Astrocyte of the cerebellum (primary cell): ENCODE results near the gene IKZF3.
"Not testable (repeated sequence)": the region's sequence is repeated elsewhere in the genome, so short reads cannot be mapped to it uniquely, and the experiment has no call there.

ENCODE experiments used
- DNase-seq: peaks from one replicate; pipeline ENCODE4 v3.0.0-alpha.2; 2011; ENCODE audit warnings: low read depth
- H3K4me3 ChIP-seq: 2 replicates; pipeline ENCODE4 v1.5.1; 2011; ENCODE audit warnings: mild to moderate bottlenecking, low read depth, low read length, moderate library complexity
- CTCF ChIP-seq: IDR thresholded peaks from 2 replicates; pipeline ENCODE4 v1.5.1; 2012; ENCODE audit warnings: low read length, low read depth, moderate library complexity, mild to moderate bottlenecking; ENCODE audit errors: missing control alignments
- in situ Hi-C: cut with HindIII; loops from 2 replicates; pipeline ENCODE4 v1.10.0; 2017; ENCODE audit warnings: low sequenced_read_pairs

IKZF3 gene

DNA sequence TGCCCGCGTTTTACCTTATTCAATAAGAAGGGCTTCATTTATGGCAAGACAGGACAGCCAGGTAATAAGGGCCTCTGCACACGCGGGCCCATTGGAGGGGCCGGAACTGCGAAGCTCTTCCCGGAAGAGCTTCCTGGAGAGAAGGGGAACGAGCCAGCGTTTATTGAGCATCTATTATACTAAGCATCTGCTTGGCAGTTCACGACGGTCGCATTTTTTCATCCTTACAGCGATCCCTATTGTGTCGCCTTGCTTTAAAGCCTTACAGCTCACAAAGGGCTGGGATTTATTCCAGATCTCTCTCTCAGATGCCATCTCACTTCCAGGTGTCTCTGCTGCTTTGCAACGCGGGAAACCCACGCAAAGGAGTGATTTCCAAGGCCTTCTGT, 4.4 kb upstream of the IKZF3 start:
- TF ChIP-seq CTCF, result no peak
- H3K4me3 ChIP-seq, result no peak overlapping the region
- DNase-seq, result no peak
- in situ Hi-C loops, result no loop called here

- in situ Hi-C loops, result no loop called here
- TF ChIP-seq CTCF, result no peak
- H3K4me3 ChIP-seq, result no peak within 1 kb of the TSS
- DNase-seq, result no peak
These were observed 3.9 kb upstream of the IKZF3 start, which contains the start of gene ZPBP2 for GRCh38 chr17:39867880-39868553. ZPBP2 (plus strand) TSS chr17:39868202; CDS start chr17:39868355, 153 bp downstream.

GRCh38 chr17:39867084-39867879, 3.2 kb upstream of the IKZF3 start:
- no peak for TF ChIP-seq CTCF
- DNase-seq, result no peak
- H3K4me3 ChIP-seq, result no peak overlapping the region
- in situ Hi-C loops, result no loop called here

GRCh38 chr17:39866013-39866730, 2.1 kb upstream of the IKZF3 start:
- in situ Hi-C loops, result no loop called here
- no peak overlapping the region for H3K4me3 ChIP-seq
- TF ChIP-seq CTCF, result no peak
- DNase-seq, result no peak

DNA sequence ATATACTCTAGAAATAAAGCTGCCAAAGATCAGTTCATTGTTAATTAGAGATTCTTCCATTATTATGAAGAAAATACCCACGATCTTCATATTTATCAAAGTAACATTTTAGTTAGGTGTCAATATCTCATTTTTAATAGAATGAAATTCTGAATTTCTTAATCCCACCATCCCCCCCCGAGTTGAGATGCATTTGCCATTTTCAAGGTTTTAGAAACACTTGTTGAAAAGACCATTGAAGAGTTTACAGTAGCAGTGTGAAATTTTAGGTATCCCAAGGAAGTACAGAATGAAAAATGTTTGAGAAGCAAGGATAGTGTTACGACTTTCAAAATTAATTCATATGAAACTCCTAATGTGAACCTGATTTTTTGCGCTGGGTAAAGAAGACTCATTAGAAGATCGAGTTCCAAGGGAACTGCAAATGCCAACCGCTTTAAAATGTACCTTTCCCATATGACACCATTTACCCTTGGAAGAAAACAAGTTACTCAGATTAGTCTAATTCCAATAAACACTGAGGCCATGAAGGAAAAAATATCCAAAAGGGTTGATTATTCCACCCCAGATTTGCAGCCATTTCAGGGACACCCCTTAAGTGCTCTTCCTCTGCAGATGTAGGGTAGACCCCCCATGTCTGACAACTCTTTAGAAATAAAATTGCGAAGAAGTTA, 731 bp downstream of the IKZF3 start:
- DNase-seq, result no peak
- in situ Hi-C loops, result no loop called here
- no peak for TF ChIP-seq CTCF
- H3K4me3 ChIP-seq, result no peak overlapping the region

- no peak overlapping the region for H3K4me3 ChIP-seq
- in situ Hi-C loops, result no loop called here
- no peak for DNase-seq
- TF ChIP-seq CTCF, result no peak
These were observed 2.9 kb downstream of the IKZF3 start for GRCh38 chr17:39861235-39861634.

- DNase-seq, in situ Hi-C loops, H3K4me3 ChIP-seq: not testable (repeated sequence)
These were observed 8.0 kb downstream of the IKZF3 start for GRCh38 chr17:39855911-39856649.
